ENCODE results near the gene PARP4.
"Not testable (repeated sequence)": the region's sequence is repeated elsewhere in the genome, so short reads cannot be mapped to it uniquely, and the experiment has no call there.

The PARP4 gene

GRCh38 chr13:24512197-24512907 lies at the start of gene PARP4:
TSS of gene PARP4 (minus strand) at chr13:24512778. CDS start at chr13:24503776, 9,002 bp downstream.
- peak; percentile 49 for DNase-seq (ENCODE audit: low spot score)

- not testable (repeated sequence) for DNase-seq (ENCODE audit: low spot score)
These were observed 48.1 kb upstream of the PARP4 start for GRCh38 chr13:24560579-24561187.

- DNase-seq (ENCODE audit: low spot score): not testable (repeated sequence)
These were observed 47.0 kb upstream of the PARP4 start for GRCh38 chr13:24559431-24560218.

GRCh38 chr13:24557081-24557480 lies 44.5 kb upstream of the PARP4 start:
- no peak for DNase-seq (ENCODE audit: low spot score)

- not testable (repeated sequence) for DNase-seq (ENCODE audit: low spot score)
These were observed 41.3 kb upstream of the PARP4 start for GRCh38 chr13:24553892-24554291.

GRCh38 chr13:24541476-24542352 lies 29.1 kb upstream of the PARP4 start:
- DNase-seq (ENCODE audit: low spot score): not testable (repeated sequence)

GRCh38 chr13:24541127-24541475 lies 28.5 kb upstream of the PARP4 start:
- DNase-seq (ENCODE audit: low spot score): no peak

GRCh38 chr13:24540236-24541126 lies 27.9 kb upstream of the PARP4 start:
- DNase-seq (ENCODE audit: low spot score): no peak

GRCh38 chr13:24539500-24540165 lies 27.1 kb upstream of the PARP4 start:
- DNase-seq (ENCODE audit: low spot score): no peak

- DNase-seq (ENCODE audit: low spot score): no peak
These were observed 16.9 kb upstream of the PARP4 start for GRCh38 chr13:24529478-24529877.

- no peak for DNase-seq (ENCODE audit: low spot score)
These were observed 16.3 kb upstream of the PARP4 start for GRCh38 chr13:24528816-24529398.

- DNase-seq (ENCODE audit: low spot score): no peak
These were observed 14.7 kb upstream of the PARP4 start for GRCh38 chr13:24527266-24527775.

- no peak for DNase-seq (ENCODE audit: low spot score)
These were observed 8.2 kb upstream of the PARP4 start for GRCh38 chr13:24520733-24521132.

- DNase-seq (ENCODE audit: low spot score): no peak
These were observed 4.3 kb upstream of the PARP4 start for GRCh38 chr13:24516919-24517318.

GRCh38 chr13:24512908-24513213 lies 283 bp upstream of the PARP4 start:
- DNase-seq (ENCODE audit: low spot score): no peak

- no peak for DNase-seq (ENCODE audit: low spot score)
These were observed 772 bp downstream of the PARP4 start for GRCh38 chr13:24511816-24512196.

- DNase-seq (ENCODE audit: low spot score): peak; percentile 26
These were observed 1.4 kb downstream of the PARP4 start for GRCh38 chr13:24511019-24511815.

- no peak for DNase-seq (ENCODE audit: low spot score)
These were observed 5.8 kb downstream of the PARP4 start for GRCh38 chr13:24506698-24507335.

GRCh38 chr13:24506283-24506682 lies 6.3 kb downstream of the PARP4 start:
- DNase-seq (ENCODE audit: low spot score): not testable (repeated sequence)

Data from CD4-positive, alpha-beta T cell treated with Interleukin-6 at 100 ng/mL for 8 hours (primary cell).